HepG2 (cell line): ENCODE data around the gene PFDN5. TPM values are rescaled to one million over a fixed set of nuclear protein-coding genes. Genes with fewer than 3 reads are reported as not detected.
A peak's percentile ranks its signal among the peaks of the same experiment; 100 is the strongest.

Source experiments
- AHR ChIP-seq: IDR thresholded peaks from 2 replicates; pipeline ENCODE4 v1.6.1; 2018; ENCODE audit warnings: missing genetic modification reagents, missing compliant biosample characterization
- ARNT2 ChIP-seq: sonication (generic); formaldehyde crosslinking; IDR thresholded peaks from 2 replicates; pipeline ENCODE4 v1.8.0; 2022; ENCODE audit warnings: mild to moderate bottlenecking, low read depth, missing genetic modification reagents, moderate library complexity
- BORCS8-MEF2B ChIP-seq: sonication (generic); formaldehyde crosslinking; IDR thresholded peaks from 2 replicates; pipeline ENCODE4 v1.8.0; 2022; ENCODE audit warnings: mild to moderate bottlenecking, missing genetic modification reagents
- HDAC6 ChIP-seq: fragments of 200-600 bp; sonication (generic); IDR thresholded peaks from 2 replicates; pipeline ENCODE4 v1.7.0; 2017; ENCODE audit warnings: mild to moderate bottlenecking, antibody characterized with exemption, low read length, low read depth
- KAT7 ChIP-seq: IDR thresholded peaks from 2 replicates; pipeline ENCODE4 v1.6.1; 2018; ENCODE audit warnings: borderline replicate concordance, missing compliant biosample characterization
- MYNN ChIP-seq: sonication (generic); formaldehyde crosslinking; IDR thresholded peaks from 2 replicates; pipeline ENCODE4 v1.4.0; 2020; ENCODE audit warnings: mild to moderate bottlenecking, low read depth, missing genetic modification reagents
- NCOR1 ChIP-seq: fragments of 200-600 bp; sonication (generic); IDR thresholded peaks from 2 replicates; pipeline ENCODE4 v1.7.0; 2017; ENCODE audit warnings: antibody characterized with exemption, low read length, borderline replicate concordance
- NFRKB ChIP-seq: fragments of 450-650 bp; IDR thresholded peaks from 2 replicates; pipeline ENCODE4 v1.6.1; 2017
- NR2F2 ChIP-seq: IDR thresholded peaks from 2 replicates; pipeline ENCODE4 v1.6.1; 2012; ENCODE audit warnings: low read depth, inconsistent platforms, borderline replicate concordance
- RORA ChIP-seq: sonication (generic); formaldehyde crosslinking; IDR thresholded peaks from 2 replicates; pipeline ENCODE4 v1.5.0; 2020; ENCODE audit warnings: mild to moderate bottlenecking, missing genetic modification reagents, moderate library complexity
- SAFB2 ChIP-seq: sonication (generic); formaldehyde crosslinking; IDR thresholded peaks from 2 replicates; pipeline ENCODE4 v1.5.1; 2020; ENCODE audit warnings: missing genetic modification reagents, low read depth, mild to moderate bottlenecking, borderline replicate concordance
- ZC3H4 ChIP-seq: sonication (generic); formaldehyde crosslinking; IDR thresholded peaks from 2 replicates; pipeline ENCODE4 v1.4.0; 2020; ENCODE audit warnings: missing genetic modification reagents, borderline replicate concordance
- ZFP41 ChIP-seq: sonication (generic); formaldehyde crosslinking; IDR thresholded peaks from 2 replicates; pipeline ENCODE4 v1.4.0; 2020; ENCODE audit warnings: mild to moderate bottlenecking, missing genetic modification reagents, borderline replicate concordance
- ZFY ChIP-seq: sonication (generic); formaldehyde crosslinking; IDR thresholded peaks from 2 replicates; pipeline ENCODE4 v1.4.0; 2020; ENCODE audit warnings: missing genetic modification reagents
- ZNF124 ChIP-seq: sonication (generic); formaldehyde crosslinking; IDR thresholded peaks from 2 replicates; pipeline ENCODE4 v1.4.0; 2020; ENCODE audit warnings: missing genetic modification reagents
- polyA plus RNA-seq, 8 experiments: library from polyadenylated mRNA; depleted of rRNA in 3 of 8; stranded (reverse) in 7 of 8; unstranded in 1 of 8; fragments of >200 nt; fragmentation: Illumina TruSeq in 4 of 8; extraction: Trizol in 4 of 8; gene quantifications; 2 replicates each; pipeline versions ENCODE4 v1.2.1 to v1.2.3, GENCODE V29; 2011 to 2016; ENCODE audit warnings: low read depth in 4 of 8, missing spikeins in 1 of 8, mixed read lengths in 1 of 8; ENCODE audit not compliant: insufficient read depth in 1 of 8
- total RNA-seq, 5 experiments: library from RNA; depleted of rRNA; stranded (reverse); fragments of >200 nt; fragmentation: Illumina TruSeq; extraction: Trizol; gene quantifications; 2 replicates each; pipeline ENCODE4 v1.2.3, GENCODE V29; 2016; ENCODE audit warnings: low read depth in 1 of 5
- TF ChIP-seq, protein P1 (sequence below): sonication (generic); formaldehyde crosslinking; IDR thresholded peaks from 2 replicates; pipeline ENCODE4 v1.4.0; 2020; ENCODE audit warnings: missing genetic modification reagents, borderline replicate concordance
- TF ChIP-seq, protein P2 (sequence below): sonication (generic); formaldehyde crosslinking; conservative IDR thresholded peaks from 2 replicates; pipeline ENCODE4 v1.8.0; 2022; ENCODE audit warnings: missing genetic modification reagents
- TF ChIP-seq, protein P3 (sequence below): sonication (generic); formaldehyde crosslinking; IDR thresholded peaks from 2 replicates; pipeline ENCODE4 v1.4.0; 2020; ENCODE audit warnings: missing genetic modification reagents, borderline replicate concordance
- TF ChIP-seq, protein P4 (sequence below): sonication (generic); formaldehyde crosslinking; IDR thresholded peaks from 2 replicates; pipeline ENCODE4 v1.4.0; 2020; ENCODE audit warnings: missing genetic modification reagents, borderline replicate concordance
- TF ChIP-seq, protein P5 (sequence below): sonication (generic); formaldehyde crosslinking; IDR thresholded peaks from 2 replicates; pipeline ENCODE4 v1.4.0; 2020; ENCODE audit warnings: mild to moderate bottlenecking, missing genetic modification reagents

The PFDN5 gene
- total and polyA plus RNA-seq, 2 of the 13 experiments (the other 11 are each of a cell fraction or from before 2014, with no cell fraction given) = 449 to 462 TPM

DNA sequence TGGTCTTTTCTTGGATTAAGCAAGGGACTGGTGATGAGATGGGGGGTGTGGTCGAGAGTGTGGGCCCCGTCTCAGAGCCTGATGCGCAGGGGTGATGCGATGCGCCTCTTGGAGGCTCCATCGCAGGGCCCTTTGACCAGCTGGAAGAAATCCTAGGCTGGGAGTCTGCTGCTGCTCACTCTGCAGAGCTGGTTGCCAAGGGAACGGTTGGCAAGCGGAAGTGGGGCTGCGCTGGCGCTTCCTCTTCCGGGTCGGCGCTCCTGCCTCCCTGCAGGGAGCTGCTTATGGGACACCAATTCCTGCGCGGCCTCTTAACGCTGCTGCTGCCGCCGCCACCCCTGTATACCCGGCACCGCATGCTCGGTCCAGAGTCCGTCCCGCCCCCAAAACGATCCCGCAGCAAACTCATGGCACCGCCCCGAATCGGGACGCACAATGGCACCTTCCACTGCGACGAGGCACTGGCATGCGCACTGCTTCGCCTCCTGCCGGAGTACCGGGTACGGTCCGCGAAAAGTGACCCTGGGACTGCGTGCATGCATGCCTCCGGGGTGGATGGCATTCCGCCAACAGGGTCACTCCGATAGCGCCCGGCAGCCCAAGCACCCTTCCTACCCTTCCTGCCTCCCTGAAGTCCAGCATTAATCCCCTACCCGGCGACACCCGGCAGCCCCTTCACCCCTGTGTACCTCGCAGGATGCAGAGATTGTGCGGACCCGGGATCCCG is 4.3 kb downstream of the PFDN5 start, which contains the start of gene MYG1 (continued):
- TF ChIP-seq, protein P1, sequence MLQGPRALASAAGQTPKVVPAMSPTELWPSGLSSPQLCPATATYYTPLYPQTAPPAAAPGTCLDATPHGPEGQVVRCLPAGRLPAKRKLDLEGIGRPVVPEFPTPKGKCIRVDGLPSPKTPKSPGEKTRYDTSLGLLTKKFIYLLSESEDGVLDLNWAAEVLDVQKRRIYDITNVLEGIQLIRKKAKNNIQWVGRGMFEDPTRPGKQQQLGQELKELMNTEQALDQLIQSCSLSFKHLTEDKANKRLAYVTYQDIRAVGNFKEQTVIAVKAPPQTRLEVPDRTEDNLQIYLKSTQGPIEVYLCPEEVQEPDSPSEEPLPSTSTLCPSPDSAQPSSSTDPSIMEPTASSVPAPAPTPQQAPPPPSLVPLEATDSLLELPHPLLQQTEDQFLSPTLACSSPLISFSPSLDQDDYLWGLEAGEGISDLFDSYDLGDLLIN (CRISPR knock-in tag) = no peak
- no peak for TF ChIP-seq HDAC6
- TF ChIP-seq MYNN (CRISPR knock-in tag) = no peak
- TF ChIP-seq, protein P2, sequence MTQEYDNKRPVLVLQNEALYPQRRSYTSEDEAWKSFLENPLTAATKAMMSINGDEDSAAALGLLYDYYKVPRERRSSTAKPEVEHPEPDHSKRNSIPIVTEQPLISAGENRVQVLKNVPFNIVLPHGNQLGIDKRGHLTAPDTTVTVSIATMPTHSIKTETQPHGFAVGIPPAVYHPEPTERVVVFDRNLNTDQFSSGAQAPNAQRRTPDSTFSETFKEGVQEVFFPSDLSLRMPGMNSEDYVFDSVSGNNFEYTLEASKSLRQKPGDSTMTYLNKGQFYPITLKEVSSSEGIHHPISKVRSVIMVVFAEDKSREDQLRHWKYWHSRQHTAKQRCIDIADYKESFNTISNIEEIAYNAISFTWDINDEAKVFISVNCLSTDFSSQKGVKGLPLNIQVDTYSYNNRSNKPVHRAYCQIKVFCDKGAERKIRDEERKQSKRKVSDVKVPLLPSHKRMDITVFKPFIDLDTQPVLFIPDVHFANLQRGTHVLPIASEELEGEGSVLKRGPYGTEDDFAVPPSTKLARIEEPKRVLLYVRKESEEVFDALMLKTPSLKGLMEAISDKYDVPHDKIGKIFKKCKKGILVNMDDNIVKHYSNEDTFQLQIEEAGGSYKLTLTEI (CRISPR knock-in tag) = no peak
- TF ChIP-seq, protein P3, sequence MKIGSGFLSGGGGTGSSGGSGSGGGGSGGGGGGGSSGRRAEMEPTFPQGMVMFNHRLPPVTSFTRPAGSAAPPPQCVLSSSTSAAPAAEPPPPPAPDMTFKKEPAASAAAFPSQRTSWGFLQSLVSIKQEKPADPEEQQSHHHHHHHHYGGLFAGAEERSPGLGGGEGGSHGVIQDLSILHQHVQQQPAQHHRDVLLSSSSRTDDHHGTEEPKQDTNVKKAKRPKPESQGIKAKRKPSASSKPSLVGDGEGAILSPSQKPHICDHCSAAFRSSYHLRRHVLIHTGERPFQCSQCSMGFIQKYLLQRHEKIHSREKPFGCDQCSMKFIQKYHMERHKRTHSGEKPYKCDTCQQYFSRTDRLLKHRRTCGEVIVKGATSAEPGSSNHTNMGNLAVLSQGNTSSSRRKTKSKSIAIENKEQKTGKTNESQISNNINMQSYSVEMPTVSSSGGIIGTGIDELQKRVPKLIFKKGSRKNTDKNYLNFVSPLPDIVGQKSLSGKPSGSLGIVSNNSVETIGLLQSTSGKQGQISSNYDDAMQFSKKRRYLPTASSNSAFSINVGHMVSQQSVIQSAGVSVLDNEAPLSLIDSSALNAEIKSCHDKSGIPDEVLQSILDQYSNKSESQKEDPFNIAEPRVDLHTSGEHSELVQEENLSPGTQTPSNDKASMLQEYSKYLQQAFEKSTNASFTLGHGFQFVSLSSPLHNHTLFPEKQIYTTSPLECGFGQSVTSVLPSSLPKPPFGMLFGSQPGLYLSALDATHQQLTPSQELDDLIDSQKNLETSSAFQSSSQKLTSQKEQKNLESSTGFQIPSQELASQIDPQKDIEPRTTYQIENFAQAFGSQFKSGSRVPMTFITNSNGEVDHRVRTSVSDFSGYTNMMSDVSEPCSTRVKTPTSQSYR (CRISPR knock-in tag) = peak; percentile 47; the same call in 1 of the 2 replicates
- peak; percentile 84 for TF ChIP-seq ARNT2 (CRISPR knock-in tag)
- TF ChIP-seq NR2F2 = no peak; the same call in 1 of the 2 replicates
- TF ChIP-seq BORCS8-MEF2B (CRISPR knock-in tag) = peak; percentile 95
- 0 out of 2 replicates have a peak, but pooled peaks have one; percentile 60 for TF ChIP-seq NCOR1
- TF ChIP-seq, protein P4, sequence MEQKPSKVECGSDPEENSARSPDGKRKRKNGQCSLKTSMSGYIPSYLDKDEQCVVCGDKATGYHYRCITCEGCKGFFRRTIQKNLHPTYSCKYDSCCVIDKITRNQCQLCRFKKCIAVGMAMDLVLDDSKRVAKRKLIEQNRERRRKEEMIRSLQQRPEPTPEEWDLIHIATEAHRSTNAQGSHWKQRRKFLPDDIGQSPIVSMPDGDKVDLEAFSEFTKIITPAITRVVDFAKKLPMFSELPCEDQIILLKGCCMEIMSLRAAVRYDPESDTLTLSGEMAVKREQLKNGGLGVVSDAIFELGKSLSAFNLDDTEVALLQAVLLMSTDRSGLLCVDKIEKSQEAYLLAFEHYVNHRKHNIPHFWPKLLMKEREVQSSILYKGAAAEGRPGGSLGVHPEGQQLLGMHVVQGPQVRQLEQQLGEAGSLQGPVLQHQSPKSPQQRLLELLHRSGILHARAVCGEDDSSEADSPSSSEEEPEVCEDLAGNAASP = no peak
- TF ChIP-seq, protein P5, sequence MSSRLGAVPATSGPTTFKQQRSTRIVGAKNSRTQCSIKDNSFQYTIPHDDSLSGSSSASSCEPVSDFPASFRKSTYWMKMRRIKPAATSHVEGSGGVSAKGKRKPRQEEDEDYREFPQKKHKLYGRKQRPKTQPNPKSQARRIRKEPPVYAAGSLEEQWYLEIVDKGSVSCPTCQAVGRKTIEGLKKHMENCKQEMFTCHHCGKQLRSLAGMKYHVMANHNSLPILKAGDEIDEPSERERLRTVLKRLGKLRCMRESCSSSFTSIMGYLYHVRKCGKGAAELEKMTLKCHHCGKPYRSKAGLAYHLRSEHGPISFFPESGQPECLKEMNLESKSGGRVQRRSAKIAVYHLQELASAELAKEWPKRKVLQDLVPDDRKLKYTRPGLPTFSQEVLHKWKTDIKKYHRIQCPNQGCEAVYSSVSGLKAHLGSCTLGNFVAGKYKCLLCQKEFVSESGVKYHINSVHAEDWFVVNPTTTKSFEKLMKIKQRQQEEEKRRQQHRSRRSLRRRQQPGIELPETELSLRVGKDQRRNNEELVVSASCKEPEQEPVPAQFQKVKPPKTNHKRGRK = 0 out of 2 replicates have a peak, but pooled peaks have one; percentile 29
- TF ChIP-seq NFRKB = no peak
- no peak for TF ChIP-seq AHR
- peak; percentile 91; the same call in 1 of the 2 replicates for TF ChIP-seq KAT7 (CRISPR knock-in tag)
- TF ChIP-seq SAFB2 (CRISPR knock-in tag) = peak; percentile 97
- peak; percentile 80 for TF ChIP-seq ZFY (CRISPR knock-in tag)
- TF ChIP-seq ZFP41 (CRISPR knock-in tag) = no peak; the same call in 1 of the 2 replicates
- TF ChIP-seq RORA (CRISPR knock-in tag) = no peak
- peak; percentile 56; the same call in 1 of the 2 replicates for TF ChIP-seq ZNF124 (CRISPR knock-in tag)
- TF ChIP-seq ZC3H4 (CRISPR knock-in tag) = no peak
